ENCODE measurements around the gene RSBN1L. TPM values are rescaled to one million over a fixed set of nuclear protein-coding genes. Genes with fewer than 3 reads are reported as not detected.

The RSBN1L gene
- polyA plus RNA-seq, 1 of the 3 experiments (the other 2 are of a cell fraction): 6.5 TPM

GRCh38 chr7:77782383-77782782, 86.1 kb downstream of the RSBN1L start:
- TF ChIP-seq PBX3 (IDR thresholded peaks at IDR 0.05): no peak
- H3K27ac ChIP-seq (ENCODE audit: low read depth in 2 of 2, low read length in 1 of 2): no peak overlapping the region
- no peak overlapping the region for H3K9ac ChIP-seq
- H4K20me1 ChIP-seq (ENCODE audit: insufficient read depth): no peaks in the 10 kb centered on the region
- CTCF ChIA-PET: interaction anchor here (1.3 kb wide), 1 partner anchor 15 kb away, joined by 3 read pairs; no protein-coding TSS in a partner anchor
- H3K79me2 ChIP-seq (ENCODE audit: insufficient read depth): no peaks in the 10 kb centered on the region
- no peak overlapping the region for H3K4me2 ChIP-seq
- no peak for DNase-seq
- no peak overlapping the region for H3K4me3 ChIP-seq (ENCODE audit: low read depth in 2 of 2, low read length in 1 of 2)
- H3K4me1 ChIP-seq (ENCODE audit: control insufficient read depth in 1 of 2, insufficient read depth in 2 of 2, low read depth in 1 of 2, low read length in 1 of 2): no peaks in the 10 kb centered on the region
- peaks cover 48 to 60% of the 10 kb centered on the region in 2 experiments for H3K36me3 ChIP-seq (replicated peaks in 1 of 2; ENCODE audit: control insufficient read depth in 1 of 2, insufficient read depth in 2 of 2, low read length in 1 of 2)
- H2AFZ ChIP-seq (ENCODE audit: low read depth): no peak overlapping the region
- 93% methylated on average over 4 of the region's 4 CpGs for WGBS (ENCODE audit: low lambda C conversion rate)
- no peaks in the 10 kb centered on the region for H3K9me2 ChIP-seq
- POLR2A ChIA-PET: no interaction called here
- H3K9me3 ChIP-seq: 0 out of 2 replicates have a peak, but pooled peaks cover 1% of the 10 kb centered on the region
- no peaks in the 10 kb centered on the region for H3K27me3 ChIP-seq (ENCODE audit: insufficient read depth)
- H3F3A ChIP-seq (replicated peaks; ENCODE audit: insufficient read depth): peaks cover 9% of the 10 kb centered on the region

DNA sequence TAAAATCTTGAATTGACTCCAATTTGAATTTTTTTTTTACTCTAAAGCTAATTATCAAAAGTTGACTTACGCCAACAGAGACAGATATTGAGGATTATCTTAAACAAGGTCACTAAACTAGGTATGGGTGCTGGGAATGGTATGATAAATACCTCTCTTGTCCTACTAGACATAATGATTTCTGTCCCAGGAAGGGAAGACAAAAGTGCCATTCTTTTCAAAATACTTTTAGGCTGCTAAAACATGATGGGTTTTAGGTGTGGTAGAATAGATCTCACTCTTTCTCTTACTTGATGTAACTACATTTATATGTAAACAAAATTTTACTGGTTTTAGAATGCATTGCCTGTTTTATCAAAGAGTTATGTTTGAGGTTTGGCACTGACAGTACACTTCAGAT, 86.9 kb downstream of the RSBN1L start:
- H3K27me3 ChIP-seq (ENCODE audit: insufficient read depth): no peaks in the 10 kb centered on the region
- peaks cover 44 to 53% of the 10 kb centered on the region in 2 experiments for H3K36me3 ChIP-seq (replicated peaks in 1 of 2; ENCODE audit: control insufficient read depth in 1 of 2, insufficient read depth in 2 of 2, low read length in 1 of 2)
- no peak overlapping the region for H3K27ac ChIP-seq (ENCODE audit: low read depth in 2 of 2, low read length in 1 of 2)
- WGBS (ENCODE audit: low lambda C conversion rate): 98% methylated on average over 1 of the region's 1 CpG
- H3K9me2 ChIP-seq: no peaks in the 10 kb centered on the region
- ChIA-PET POLR2A (no interaction called here), CTCF (interaction anchor here (1.0 to 1.3 kb wide), 2 partner anchors 16 to 23 kb away, joined by 3 read pairs; no protein-coding TSS in a partner anchor)
- H3K4me3 ChIP-seq (ENCODE audit: low read depth in 2 of 2, low read length in 1 of 2): no peak overlapping the region
- H2AFZ ChIP-seq (ENCODE audit: low read depth): no peak overlapping the region
- H3K4me2 ChIP-seq: no peak overlapping the region
- TF ChIP-seq SIN3A (IDR thresholded peaks at IDR 0.05; ENCODE audit: borderline replicate concordance, low read depth, low read length) (no peak), TEAD4 (IDR thresholded peaks at IDR 0.05; ENCODE audit: borderline replicate concordance, insufficient read depth) (no peak), TCF12 (IDR thresholded peaks at IDR 0.05) (no peak), RAD21 (IDR thresholded peaks at IDR 0.05; ENCODE audit: low read length) (no peak), FOSL2 (IDR thresholded peaks at IDR 0.05; ENCODE audit: borderline replicate concordance, low read depth) (no peak), JUND (IDR thresholded peaks at IDR 0.05) (no peak), YY1 (IDR thresholded peaks at IDR 0.05; ENCODE audit: low read depth) (no peak)
- TF ChIP-seq, protein P1, sequence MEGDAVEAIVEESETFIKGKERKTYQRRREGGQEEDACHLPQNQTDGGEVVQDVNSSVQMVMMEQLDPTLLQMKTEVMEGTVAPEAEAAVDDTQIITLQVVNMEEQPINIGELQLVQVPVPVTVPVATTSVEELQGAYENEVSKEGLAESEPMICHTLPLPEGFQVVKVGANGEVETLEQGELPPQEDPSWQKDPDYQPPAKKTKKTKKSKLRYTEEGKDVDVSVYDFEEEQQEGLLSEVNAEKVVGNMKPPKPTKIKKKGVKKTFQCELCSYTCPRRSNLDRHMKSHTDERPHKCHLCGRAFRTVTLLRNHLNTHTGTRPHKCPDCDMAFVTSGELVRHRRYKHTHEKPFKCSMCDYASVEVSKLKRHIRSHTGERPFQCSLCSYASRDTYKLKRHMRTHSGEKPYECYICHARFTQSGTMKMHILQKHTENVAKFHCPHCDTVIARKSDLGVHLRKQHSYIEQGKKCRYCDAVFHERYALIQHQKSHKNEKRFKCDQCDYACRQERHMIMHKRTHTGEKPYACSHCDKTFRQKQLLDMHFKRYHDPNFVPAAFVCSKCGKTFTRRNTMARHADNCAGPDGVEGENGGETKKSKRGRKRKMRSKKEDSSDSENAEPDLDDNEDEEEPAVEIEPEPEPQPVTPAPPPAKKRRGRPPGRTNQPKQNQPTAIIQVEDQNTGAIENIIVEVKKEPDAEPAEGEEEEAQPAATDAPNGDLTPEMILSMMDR (IDR thresholded peaks at IDR 0.05): no peak
- H3K9me3 ChIP-seq: no peaks in the 10 kb centered on the region
- H4K20me1 ChIP-seq (ENCODE audit: insufficient read depth): no peaks in the 10 kb centered on the region
- no peaks in the 10 kb centered on the region for H3K79me2 ChIP-seq (ENCODE audit: insufficient read depth)
- no peaks in the 10 kb centered on the region for H3K4me1 ChIP-seq (ENCODE audit: control insufficient read depth in 1 of 2, insufficient read depth in 2 of 2, low read depth in 1 of 2, low read length in 1 of 2)
- no peak for DNase-seq
- H3F3A ChIP-seq (replicated peaks; ENCODE audit: insufficient read depth): peaks cover 4% of the 10 kb centered on the region
- H3K9ac ChIP-seq: no peak overlapping the region

GRCh38 chr7:77783545-77783944, 87.3 kb downstream of the RSBN1L start:
- no peak overlapping the region for H2AFZ ChIP-seq (ENCODE audit: low read depth)
- no peaks in the 10 kb centered on the region for H3K9me2 ChIP-seq
- no peak overlapping the region for H3K9ac ChIP-seq
- no peaks in the 10 kb centered on the region for H4K20me1 ChIP-seq (ENCODE audit: insufficient read depth)
- H3K9me3 ChIP-seq: no peaks in the 10 kb centered on the region
- H3K27me3 ChIP-seq (ENCODE audit: insufficient read depth): no peaks in the 10 kb centered on the region
- CTCF ChIA-PET: interaction anchor here (1.0 to 1.3 kb wide), 2 partner anchors 16 to 24 kb away, joined by 3 read pairs; no protein-coding TSS in a partner anchor
- H3K4me1 ChIP-seq (ENCODE audit: control insufficient read depth in 1 of 2, insufficient read depth in 2 of 2, low read depth in 1 of 2, low read length in 1 of 2): no peaks in the 10 kb centered on the region
- H3K4me3 ChIP-seq (ENCODE audit: low read depth in 2 of 2, low read length in 1 of 2): no peak overlapping the region
- no peaks in the 10 kb centered on the region for H3K79me2 ChIP-seq (ENCODE audit: insufficient read depth)
- peaks cover under 1% of the 10 kb centered on the region for H3F3A ChIP-seq (replicated peaks; ENCODE audit: insufficient read depth)
- H3K27ac ChIP-seq (ENCODE audit: low read depth in 2 of 2, low read length in 1 of 2): no peak overlapping the region
- peaks cover 39 to 48% of the 10 kb centered on the region in 2 experiments for H3K36me3 ChIP-seq (replicated peaks in 1 of 2; ENCODE audit: control insufficient read depth in 1 of 2, insufficient read depth in 2 of 2, low read length in 1 of 2)
- DNase-seq: no peak
- POLR2A ChIA-PET: no interaction called here
- 94% methylated on average over 3 of the region's 3 CpGs for WGBS (ENCODE audit: low lambda C conversion rate)
- H3K4me2 ChIP-seq: no peak overlapping the region
- TF ChIP-seq, protein P2, sequence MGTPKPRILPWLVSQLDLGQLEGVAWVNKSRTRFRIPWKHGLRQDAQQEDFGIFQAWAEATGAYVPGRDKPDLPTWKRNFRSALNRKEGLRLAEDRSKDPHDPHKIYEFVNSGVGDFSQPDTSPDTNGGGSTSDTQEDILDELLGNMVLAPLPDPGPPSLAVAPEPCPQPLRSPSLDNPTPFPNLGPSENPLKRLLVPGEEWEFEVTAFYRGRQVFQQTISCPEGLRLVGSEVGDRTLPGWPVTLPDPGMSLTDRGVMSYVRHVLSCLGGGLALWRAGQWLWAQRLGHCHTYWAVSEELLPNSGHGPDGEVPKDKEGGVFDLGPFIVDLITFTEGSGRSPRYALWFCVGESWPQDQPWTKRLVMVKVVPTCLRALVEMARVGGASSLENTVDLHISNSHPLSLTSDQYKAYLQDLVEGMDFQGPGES (IDR thresholded peaks at IDR 0.05; ENCODE audit: low read depth, low read length): no peak
- no peak for TF ChIP-seq MEF2A (IDR thresholded peaks at IDR 0.05; ENCODE audit: borderline replicate concordance, low read depth)
- no peak for TF ChIP-seq ZBTB33 (IDR thresholded peaks at IDR 0.05; ENCODE audit: borderline replicate concordance, low read depth)
- no peak for TF ChIP-seq MAX (IDR thresholded peaks at IDR 0.05; ENCODE audit: low read depth)
- no peak for TF ChIP-seq PBX3 (IDR thresholded peaks at IDR 0.05)
- no peak for TF ChIP-seq CHD2 (IDR thresholded peaks at IDR 0.05; ENCODE audit: low read length, partially characterized antibody)
- TF ChIP-seq RXRA (IDR thresholded peaks at IDR 0.05; ENCODE audit: borderline replicate concordance, low read depth): no peak
- no peak for TF ChIP-seq YY1 (IDR thresholded peaks at IDR 0.05; ENCODE audit: low read depth)
